Psoas muscle (tissue), 8 donors: Measurements from ENCODE around the gene ZNF330. TPM values are rescaled to one million over a fixed set of nuclear protein-coding genes. Genes with fewer than 3 reads are reported as not detected.

Source experiments
- ATAC-seq, 4 donors: fragments of 200-7000 bp; cut with Tn5 transposase; one replicate each; pipeline ENCODE4 v1.9.1; 2020; ENCODE audit warnings: moderate library complexity in 3 of 4, mild to moderate bottlenecking in 2 of 4
- DNase-seq, 2 donors: peaks; one replicate each; pipeline ENCODE4 v3.0.0-alpha.2; 2020
- H3K27ac ChIP-seq: fragments of 200-600 bp; one replicate; pipeline ENCODE4 v1.8.0; 2022
- H3K27me3 ChIP-seq, 3 donors: fragments of 200-600 bp in 1 of 3; one replicate each; pipeline versions ENCODE4 v1.6.1 to v1.8.0; 2013 to 2022; ENCODE audit warnings: low read length in 2 of 3, mild to moderate bottlenecking in 2 of 3, moderate library complexity in 1 of 3; ENCODE audit not compliant: insufficient read depth in 3 of 3
- H3K36me3 ChIP-seq, 2 donors: fragments of 200-600 bp in 1 of 2; one replicate each; pipeline versions ENCODE4 v1.6.1 to v1.8.0; 2013 to 2022; ENCODE audit warnings: low read depth in 1 of 2, mild to moderate bottlenecking in 1 of 2, moderate library complexity in 1 of 2; ENCODE audit not compliant: insufficient read depth in 1 of 2
- H3K4me1 ChIP-seq: fragments of 200-600 bp; one replicate; pipeline ENCODE4 v1.8.0; 2022
- H3K4me3 ChIP-seq: fragments of 200-600 bp; one replicate; pipeline ENCODE4 v1.8.0; 2022; ENCODE audit warnings: mild to moderate bottlenecking
- H3K9me3 ChIP-seq: fragments of 200-600 bp; one replicate; pipeline ENCODE4 v1.8.0; 2022
- CTCF ChIP-seq: fragments of 200-600 bp; IDR thresholded peaks from one replicate; pipeline ENCODE4 v1.8.0; 2022; ENCODE audit warnings: antibody characterized with exemption
- WGBS, 3 donors: extraction: QIAGEN DNeasy Blood & Tissue Kit; methylation state at CpG; one replicate each; pipeline versions ENCODE4 v1.1.6 to v1.1.7; 2013; 5-methylcytosine and 5-hydroxymethylcytosine counted together
- intact Hi-C, 2 donors: fragments of 100-400 bp; cut with DNase I; formaldehyde crosslinking; loops; one replicate each; pipeline versions ENCODE4 v1.11.0 to v1.14.2; 2022
- polyA plus RNA-seq, 3 donors: library from polyadenylated mRNA; stranded (reverse); fragments of 200-250 nt; gene quantifications; one replicate each; pipeline ENCODE4 v1.2.3, GENCODE V29; 2013
- total RNA-seq, 4 donors: library from RNA; stranded (reverse); fragmentation: NEBNext Ultra II Directional in 2 of 4; extraction: Animal tissue kit (Norgen Biotek cat#: 25700) in 2 of 4; gene quantifications; one replicate each; pipeline versions ENCODE4 v1.2.1 to v1.2.4, GENCODE V29; 2021 to 2023
- donor health status: healthy with polysubstance abuse.
- donor health status: DM: no; HTN: no; CAD: no; lungs with moderate emphysema.
- donor health status: Bipolar disorder and iron deficiency.
- donor health status: healthy.
- donor health status: DM: yes; HTN: yes; CAD: no.
- donor health status: DM: no; HTN: no; CAD: no.
- donor health status: DM: no; HTN: no; CAD: no.
- donor health status: DM: yes; HTN: yes; CAD: no.

ZNF330 gene
- total and polyA plus RNA-seq, 7 donors = 30.1 to 65.0 (median 44.4) TPM

- no peaks in the 10 kb centered on the region for H3K4me1 ChIP-seq
- no peak overlapping the region for H3K4me3 ChIP-seq
- no peaks in the 10 kb centered on the region for H3K27me3 ChIP-seq
- no peak overlapping the region for H3K27ac ChIP-seq
- no peak for DNase-seq
- TF ChIP-seq CTCF = no peak
- no peak for ATAC-seq
- WGBS, 3 donors = 92 to 100% (median 98%) methylated on average over 2 of the region's 2 CpGs
- no peaks in the 10 kb centered on the region for H3K9me3 ChIP-seq
- H3K36me3 ChIP-seq = no peaks in the 10 kb centered on the region
- intact Hi-C loops = no loop called here
These were observed 62.5 kb downstream of the ZNF330 start for GRCh38 chr4:141283152-141283551.

DNA sequence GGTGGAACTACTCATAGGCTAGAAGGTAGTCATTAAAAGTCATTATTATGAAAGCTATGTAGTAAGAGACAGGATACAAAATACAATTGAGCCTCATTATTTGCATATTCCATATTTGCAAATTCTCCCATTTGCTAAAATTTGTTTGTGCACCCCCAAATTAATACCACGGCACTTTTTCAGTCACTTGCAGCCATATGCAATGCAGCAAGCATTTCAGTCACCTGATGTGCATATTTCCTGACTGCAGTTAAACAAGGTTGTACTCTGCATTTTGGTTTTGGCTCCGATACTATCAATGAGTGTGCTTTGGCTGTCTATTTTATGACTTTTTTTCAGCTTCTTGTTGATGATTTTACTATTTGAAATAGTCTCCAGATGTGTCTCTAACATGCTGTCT is 62.9 kb downstream of the ZNF330 start:
- Histone ChIP-seq H3K4me3 (no peak overlapping the region), H3K27ac (no peak overlapping the region), H3K9me3 (no peaks in the 10 kb centered on the region), H3K36me3 (no peaks in the 10 kb centered on the region), H3K27me3 (no peaks in the 10 kb centered on the region), H3K4me1 (no peaks in the 10 kb centered on the region)
- WGBS, 3 donors = 89 to 97% (median 92%) methylated on average over 2 of the region's 2 CpGs
- DNase-seq (no peak), ATAC-seq (no peak)
- intact Hi-C loops = no loop called here
- no peak for TF ChIP-seq CTCF

Other genes with a start within 250 kb of the ZNF330 start
- gene RNF150, start 87.4 kb upstream of the ZNF330 start, total RNA-seq = 10 to 100 TPM in 1 of 4 donors, 1 to 10 TPM in 3; 3.2 to 12.6 (median 3.8) TPM
- 1 to 10 TPM in 2 of 3 donors, under 1 TPM in 1; 0.78 to 2.7 (median 1.6) TPM for gene RNF150, start 87.4 kb upstream of the ZNF330 start, polyA plus RNA-seq